H1 (cell line): ENCODE data around the gene C22orf42.
"Not testable (repeated sequence)": the region's sequence is repeated elsewhere in the genome, so short reads cannot be mapped to it uniquely, and the experiment has no call there.

Experiments used
- BCL11A ChIP-seq, 2 experiments: IDR thresholded peaks; one replicate each; pipeline ENCODE4 v1.6.1; 2011; ENCODE audit warnings: low read depth in 2 of 2, low read length in 2 of 2, mild to moderate bottlenecking in 2 of 2
- CTCF ChIP-seq, 3 experiments: IDR thresholded peaks; 1 replicate in 2 of 3; 2 replicates in 1 of 3; pipeline versions ENCODE4 v1.5.1 to v1.6.1; 2011; ENCODE audit warnings: low read length in 3 of 3, mild to moderate bottlenecking in 3 of 3, inconsistent platforms in 2 of 3, low read depth in 1 of 3, moderate library complexity in 1 of 3; ENCODE audit not compliant: insufficient read depth in 1 of 3; ENCODE audit errors: control extremely low read depth in 1 of 3
- POLR2A ChIP-seq, 2 experiments: IDR thresholded peaks; 1 replicate in 1 of 2; 2 replicates in 1 of 2; pipeline ENCODE4 v1.6.1; 2011; ENCODE audit warnings: low read depth in 2 of 2, low read length in 2 of 2, mild to moderate bottlenecking in 2 of 2; ENCODE audit errors: control extremely low read depth in 1 of 2
- USF2 ChIP-seq: IDR thresholded peaks from 2 replicates; pipeline ENCODE4 v1.6.1; 2011; ENCODE audit warnings: low read length, improper control_type of control experiment

GRCh38 chr22:32137731-32138324 is 21.3 kb downstream of the C22orf42 start:
- not testable (repeated sequence) for TF ChIP-seq BCL11A (IDR thresholded peaks at IDR 0.05; ENCODE audit: low read depth in 2 of 2, low read length in 2 of 2); POLR2A (IDR thresholded peaks at IDR 0.05; ENCODE audit: control extremely low read depth in 1 of 2, low read depth in 2 of 2, low read length in 2 of 2); USF2; CTCF (IDR thresholded peaks at IDR 0.05; ENCODE audit: control extremely low read depth in 1 of 3, insufficient read depth in 1 of 3, low read depth in 1 of 3, low read length in 3 of 3)
